ENCODE results near the gene PRKCB.

GRCh38 chr16:24129412-24129918 lies 293.7 kb downstream of the PRKCB start:
- TF ChIP-seq, protein P1, sequence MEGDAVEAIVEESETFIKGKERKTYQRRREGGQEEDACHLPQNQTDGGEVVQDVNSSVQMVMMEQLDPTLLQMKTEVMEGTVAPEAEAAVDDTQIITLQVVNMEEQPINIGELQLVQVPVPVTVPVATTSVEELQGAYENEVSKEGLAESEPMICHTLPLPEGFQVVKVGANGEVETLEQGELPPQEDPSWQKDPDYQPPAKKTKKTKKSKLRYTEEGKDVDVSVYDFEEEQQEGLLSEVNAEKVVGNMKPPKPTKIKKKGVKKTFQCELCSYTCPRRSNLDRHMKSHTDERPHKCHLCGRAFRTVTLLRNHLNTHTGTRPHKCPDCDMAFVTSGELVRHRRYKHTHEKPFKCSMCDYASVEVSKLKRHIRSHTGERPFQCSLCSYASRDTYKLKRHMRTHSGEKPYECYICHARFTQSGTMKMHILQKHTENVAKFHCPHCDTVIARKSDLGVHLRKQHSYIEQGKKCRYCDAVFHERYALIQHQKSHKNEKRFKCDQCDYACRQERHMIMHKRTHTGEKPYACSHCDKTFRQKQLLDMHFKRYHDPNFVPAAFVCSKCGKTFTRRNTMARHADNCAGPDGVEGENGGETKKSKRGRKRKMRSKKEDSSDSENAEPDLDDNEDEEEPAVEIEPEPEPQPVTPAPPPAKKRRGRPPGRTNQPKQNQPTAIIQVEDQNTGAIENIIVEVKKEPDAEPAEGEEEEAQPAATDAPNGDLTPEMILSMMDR (IDR thresholded peaks at IDR 0.05) = no peak
- no peak for TF ChIP-seq POLR2AphosphoS5 (IDR thresholded peaks at IDR 0.05)
- no peak for TF ChIP-seq POLR2A (IDR thresholded peaks at IDR 0.05)
